GM12878 (cell line): ENCODE measurements around the gene NAT9. TPM values are rescaled to one million over a fixed set of nuclear protein-coding genes. Genes with fewer than 3 reads are reported as not detected.

Source experiments
- ATAC-seq: fragments of 200-7000 bp; cut with Tn5 transposase; 3 replicates; pipeline ENCODE4 v1.9.1; 2020; ENCODE audit warnings: mild to moderate bottlenecking, moderate library complexity
- BruUV-seq: library from RNA; stranded (reverse); fragments of 400-500 nt; replicated peaks from 2 replicates; lab custom pipeline; 2021; lab: Mats Ljungman, UMichigan
- CTCF ChIA-PET: fragments of 300-600 bp; sonication (Branson Sonifier 250); formaldehyde crosslinking; extraction: SDS; loops from one replicate; lab custom pipeline; 2021; ENCODE audit warnings: inconsistent platforms; lab: Yijun Ruan, JAX
- POLR2A ChIA-PET: fragments of 350-600 bp; formaldehyde crosslinking; extraction: SDS; loops from one replicate; lab custom pipeline; 2021; ENCODE audit warnings: inconsistent platforms; lab: Charles Lee
- RAD21 ChIA-PET: fragments of 300-600 bp; sonication (Branson Sonifier 250); formaldehyde crosslinking; loops from one replicate; lab custom pipeline; 2023; ENCODE audit warnings: antibody characterized with exemption; ENCODE audit not compliant: unreplicated experiment; lab: Charles Lee
- SMC1A ChIA-PET: fragments of 300-600 bp; sonication (Branson Sonifier 250); formaldehyde crosslinking; loops from one replicate; lab custom pipeline; 2023; ENCODE audit not compliant: unreplicated experiment, uncharacterized antibody; lab: Charles Lee
- DNase-seq: peaks from one replicate; pipeline ENCODE4 v3.0.0-alpha.2; 2011; ENCODE audit warnings: low read depth, low spot score
- FAIRE-seq: peaks from 3 replicates; lab custom pipeline; 2011; peaks lifted over from hg19 to GRCh38; lab: Jason Lieb, UNC
- H2AFZ ChIP-seq: 2 replicates; pipeline ENCODE4 v1.6.0; 2011; ENCODE audit warnings: low read depth, low read length, control low read depth; ENCODE audit not compliant: control insufficient read depth
- H3K27ac ChIP-seq: 2 replicates; pipeline ENCODE4 v1.5.1; 2011; ENCODE audit warnings: control low read depth; ENCODE audit not compliant: control insufficient read depth, insufficient read depth
- H3K27me3 ChIP-seq, 2 experiments: replicated peaks in 1 of 2; 2 replicates each; pipeline versions ENCODE4 v1.6.0 to v1.6.1; 2011; ENCODE audit warnings: low read length in 1 of 2; ENCODE audit not compliant: control insufficient read depth in 2 of 2, insufficient read depth in 2 of 2
- H3K36me3 ChIP-seq, 2 experiments: 2 replicates each; pipeline ENCODE4 v1.5.1; 2011; ENCODE audit warnings: low read length in 1 of 2; ENCODE audit not compliant: control insufficient read depth in 2 of 2, insufficient read depth in 2 of 2
- H3K4me1 ChIP-seq: 2 replicates; pipeline ENCODE4 v1.6.1; 2011; ENCODE audit warnings: mild to moderate bottlenecking, low read length, moderate library complexity, mixed read lengths; ENCODE audit not compliant: control insufficient read depth, insufficient read depth
- H3K4me2 ChIP-seq: 2 replicates; pipeline ENCODE4 v1.6.0; 2011; ENCODE audit warnings: control low read depth; ENCODE audit not compliant: control insufficient read depth, insufficient read depth
- H3K4me3 ChIP-seq: fragments of 200-600 bp; sonication (generic); 2 replicates; pipeline ENCODE4 v1.5.1; 2016
- H3K79me2 ChIP-seq: 2 replicates; pipeline ENCODE4 v1.6.0; 2011; ENCODE audit warnings: low read length; ENCODE audit not compliant: control insufficient read depth, insufficient read depth
- H3K9ac ChIP-seq: 2 replicates; pipeline ENCODE4 v1.8.0; 2011; ENCODE audit warnings: low read length, control low read depth, mixed read lengths; ENCODE audit not compliant: control insufficient read depth, insufficient read depth
- H3K9me3 ChIP-seq: replicated peaks from 3 replicates; pipeline ENCODE4 v1.5.1; 2011; ENCODE audit warnings: mild to moderate bottlenecking, low read length; ENCODE audit not compliant: control insufficient read depth, insufficient read depth
- H4K20me1 ChIP-seq: 2 replicates; pipeline ENCODE4 v1.6.0; 2011; ENCODE audit not compliant: control insufficient read depth, insufficient read depth
- BACH1 ChIP-seq: fragments of 450-650 bp; IDR thresholded peaks from 2 replicates; pipeline ENCODE4 v1.6.1; 2017; ENCODE audit warnings: mild to moderate bottlenecking, borderline replicate concordance
- CEBPB ChIP-seq, 2 experiments: fragments of 150-350 bp in 1 of 2; IDR thresholded peaks; 2 replicates each; pipeline ENCODE4 v1.6.1; 2012 to 2014; ENCODE audit warnings: low read depth in 2 of 2, low read length in 2 of 2, borderline replicate concordance in 1 of 2, inconsistent platforms in 1 of 2
- ESRRA ChIP-seq: IDR thresholded peaks from 2 replicates; pipeline ENCODE4 v1.6.1; 2012; ENCODE audit warnings: mild to moderate bottlenecking, low read length, improper control_type of control experiment
- FOXK2 ChIP-seq: fragments of 450-650 bp; IDR thresholded peaks from 2 replicates; pipeline ENCODE4 v1.6.1; 2017; ENCODE audit warnings: mild to moderate bottlenecking, moderate library complexity
- GATAD2B ChIP-seq: fragments of 450-650 bp; conservative IDR thresholded peaks from 2 replicates; pipeline ENCODE4 v1.6.1; 2017; ENCODE audit warnings: low read depth, mild to moderate bottlenecking, moderate library complexity
- HSF1 ChIP-seq: fragments of 150-350 bp; IDR thresholded peaks from 2 replicates; pipeline ENCODE4 v1.6.1; 2014; ENCODE audit warnings: mild to moderate bottlenecking, low read depth, low read length
- MYB ChIP-seq: fragments of 150-350 bp; IDR thresholded peaks from 2 replicates; pipeline ENCODE4 v1.6.1; 2014; ENCODE audit warnings: mild to moderate bottlenecking, low read depth, low read length, borderline replicate concordance
- NR2F1 ChIP-seq: fragments of 450-650 bp; conservative IDR thresholded peaks from 2 replicates; pipeline ENCODE4 v1.6.1; 2017; ENCODE audit warnings: mild to moderate bottlenecking
- RFX5 ChIP-seq: IDR thresholded peaks from 2 replicates; pipeline ENCODE4 v1.6.1; 2011; ENCODE audit warnings: low read depth, low read length, improper control_type of control experiment
- SMAD5 ChIP-seq: IDR thresholded peaks from 2 replicates; pipeline ENCODE4 v1.6.1; 2016; ENCODE audit warnings: antibody characterized with exemption, low read depth
- SUZ12 ChIP-seq: fragments of 200-600 bp; sonication (generic); IDR thresholded peaks from one replicate; pipeline ENCODE4 v1.6.1; 2018; ENCODE audit warnings: antibody characterized with exemption, mild to moderate bottlenecking; ENCODE audit not compliant: unreplicated experiment
- WRNIP1 ChIP-seq: IDR thresholded peaks from 2 replicates; pipeline ENCODE4 v1.6.1; 2011; ENCODE audit warnings: low read depth, low read length, improper control_type of control experiment, borderline replicate concordance
- ZBTB40 ChIP-seq: fragments of 450-650 bp; IDR thresholded peaks from 2 replicates; pipeline ENCODE4 v1.6.1; 2016; ENCODE audit warnings: mild to moderate bottlenecking, moderate library complexity, borderline replicate concordance
- WGBS: methylation state at CpG from one replicate; pipeline ENCODE4 v1.1.6; 2016; ENCODE audit warnings: low lambda C conversion rate; ENCODE audit not compliant: insufficient replicate concordance, insufficient coverage; ENCODE audit errors: missing lambda C conversion rate; 5-methylcytosine and 5-hydroxymethylcytosine counted together
- in situ Hi-C: fragments of 300-500 bp; cut with MboI; formaldehyde crosslinking; loops from 9 replicates; pipeline ENCODE4 v1.14.3; 2018; ENCODE audit warnings: mixed read lengths
- intact Hi-C: fragments of 100-400 bp; cut with micrococcal nuclease; formaldehyde crosslinking; loops from one replicate; pipeline ENCODE4 v1.14.2; 2022; ENCODE audit not compliant: unreplicated experiment
- polyA plus RNA-seq, 11 experiments: library from polyadenylated mRNA; depleted of rRNA in 4 of 11; unstranded in 6 of 11; stranded (reverse) in 5 of 11; fragments of >200 nt; fragmentation: Nextera tagmentation in 4 of 11; fragmentation: Illumina TruSeq in 1 of 11; extraction: Ambion mirVana in 4 of 11; extraction: Trizol in 1 of 11; gene quantifications; 1 replicate in 1 of 11; 2 replicates in 10 of 11; pipeline versions ENCODE4 v1.2.1 to v1.2.3, GENCODE V29; 2011 to 2016; ENCODE audit warnings: inconsistent platforms in 2 of 11, missing spikeins in 2 of 11, low read depth in 1 of 11
- total RNA-seq, 4 experiments: library from RNA; depleted of rRNA in 3 of 4; stranded (reverse); fragments of >200 nt in 3 of 4; fragmentation: Illumina TruSeq in 1 of 4; extraction: Trizol in 1 of 4; gene quantifications; 2 replicates each; pipeline versions ENCODE4 v1.2.1 to v1.2.3, GENCODE V29; 2013 to 2021

The NAT9 gene
- total and polyA plus RNA-seq, 10 of the 15 experiments (the other 5 are each of a cell fraction or from before 2014, with no cell fraction given), result 3.5 to 45.3 (median 27.3) TPM

- no peak for TF ChIP-seq RFX5
- TF ChIP-seq WRNIP1, result no peak
- no peak for TF ChIP-seq NR2F1
- TF ChIP-seq HSF1, result no peak
These were observed 11.3 kb downstream of the NAT9 start (continued) for GRCh38 chr17:74764751-74765286.

- POLR2A ChIA-PET, result no interaction called here
- intact Hi-C loops, result no loop called here
- no peak for TF ChIP-seq FOXK2
- no peak for TF ChIP-seq GATAD2B
- no peak for TF ChIP-seq ZBTB40
- no peak for TF ChIP-seq SUZ12
- no peak for TF ChIP-seq CEBPB (IDR thresholded peaks at IDR 0.05; ENCODE audit: borderline replicate concordance in 1 of 2, low read depth in 2 of 2, low read length in 2 of 2)
- no peak for TF ChIP-seq ESRRA
- TF ChIP-seq SMAD5, result no peak
- no peak for TF ChIP-seq BACH1
- no peak for TF ChIP-seq MYB
- TF ChIP-seq, all 136 proteins: peak for 0
- peaks cover 5% of the 10 kb centered on the region for H3K79me2 ChIP-seq
- no peak overlapping the region for H3K27ac ChIP-seq
- SMC1A ChIA-PET, result no interaction called here
- DNase-seq (no peak), FAIRE-seq (no peak), ATAC-seq (no peak)
- no peak overlapping the region for H3K4me2 ChIP-seq
- no peak overlapping the region for H3K4me3 ChIP-seq
- in situ Hi-C loops, result no loop called here
- RAD21 ChIA-PET, result no interaction called here
- H3K9me3 ChIP-seq, result no peaks in the 10 kb centered on the region
- H3K27me3 ChIP-seq, result no peaks in the 10 kb centered on the region
- BruUV-seq, result no TSS peak
- H3K4me1 ChIP-seq, result peaks cover 13% of the 10 kb centered on the region
- 82% methylated on average over 15 of the region's 16 CpGs for WGBS
- H3K9ac ChIP-seq, result no peak overlapping the region
- H4K20me1 ChIP-seq, result no peaks in the 10 kb centered on the region
- peaks cover 0 to 8% of the 10 kb centered on the region in 2 experiments; a peak in 2 of 4 replicates for H3K36me3 ChIP-seq
- H2AFZ ChIP-seq, result no peak overlapping the region
- CTCF ChIA-PET, result interaction anchor here (0.9 kb wide), 1 partner anchor 11 kb away, joined by 5 read pairs; no protein-coding TSS in a partner anchor
These were observed 12.4 kb downstream of the NAT9 start for GRCh38 chr17:74763565-74764387.
